ENCODE data around the gene ATP5F1E.
"Not testable (repeated sequence)": the region's sequence is repeated elsewhere in the genome, so short reads cannot be mapped to it uniquely, and the experiment has no call there.

The ATP5F1E gene

GRCh38 chr20:59018817-59019216 is 13.3 kb downstream of the ATP5F1E start:
- DNase-seq, result no peak

GRCh38 chr20:59017493-59018231 is 14.5 kb downstream of the ATP5F1E start:
- DNase-seq, result no peak

DNA sequence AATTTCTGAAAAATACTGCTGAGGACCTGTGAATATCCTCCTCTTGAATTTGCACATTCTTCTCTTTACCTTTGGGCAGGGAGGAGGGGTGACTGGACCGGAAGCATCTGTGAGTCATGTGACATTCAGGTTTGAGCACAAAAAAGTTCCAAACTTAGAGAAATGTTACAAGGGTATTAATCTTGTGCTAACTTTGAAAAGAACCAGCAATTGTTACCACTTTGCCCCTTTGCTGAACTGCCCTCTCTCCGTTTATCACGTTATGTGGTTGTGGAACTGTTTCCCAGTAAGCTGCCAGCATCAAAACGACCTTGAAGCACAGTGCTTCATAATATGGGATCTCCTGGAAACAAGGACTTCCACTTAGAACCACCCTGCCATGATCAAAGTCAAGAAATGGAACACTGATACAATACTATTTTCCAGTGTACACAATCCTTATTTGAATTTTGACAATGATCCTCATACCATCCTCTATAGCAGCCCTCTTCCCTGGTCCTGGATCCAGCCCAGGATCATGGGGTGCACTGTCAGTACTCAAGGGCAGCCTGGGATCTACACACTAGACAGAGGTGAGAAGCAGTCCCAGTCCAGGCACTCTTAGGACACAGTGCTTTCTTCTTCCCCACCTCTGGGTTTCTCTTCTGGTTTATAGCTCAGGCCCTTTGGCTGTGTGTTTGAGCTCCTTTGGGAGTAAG is 15.2 kb downstream of the ATP5F1E start:
- no peak for DNase-seq

DNA sequence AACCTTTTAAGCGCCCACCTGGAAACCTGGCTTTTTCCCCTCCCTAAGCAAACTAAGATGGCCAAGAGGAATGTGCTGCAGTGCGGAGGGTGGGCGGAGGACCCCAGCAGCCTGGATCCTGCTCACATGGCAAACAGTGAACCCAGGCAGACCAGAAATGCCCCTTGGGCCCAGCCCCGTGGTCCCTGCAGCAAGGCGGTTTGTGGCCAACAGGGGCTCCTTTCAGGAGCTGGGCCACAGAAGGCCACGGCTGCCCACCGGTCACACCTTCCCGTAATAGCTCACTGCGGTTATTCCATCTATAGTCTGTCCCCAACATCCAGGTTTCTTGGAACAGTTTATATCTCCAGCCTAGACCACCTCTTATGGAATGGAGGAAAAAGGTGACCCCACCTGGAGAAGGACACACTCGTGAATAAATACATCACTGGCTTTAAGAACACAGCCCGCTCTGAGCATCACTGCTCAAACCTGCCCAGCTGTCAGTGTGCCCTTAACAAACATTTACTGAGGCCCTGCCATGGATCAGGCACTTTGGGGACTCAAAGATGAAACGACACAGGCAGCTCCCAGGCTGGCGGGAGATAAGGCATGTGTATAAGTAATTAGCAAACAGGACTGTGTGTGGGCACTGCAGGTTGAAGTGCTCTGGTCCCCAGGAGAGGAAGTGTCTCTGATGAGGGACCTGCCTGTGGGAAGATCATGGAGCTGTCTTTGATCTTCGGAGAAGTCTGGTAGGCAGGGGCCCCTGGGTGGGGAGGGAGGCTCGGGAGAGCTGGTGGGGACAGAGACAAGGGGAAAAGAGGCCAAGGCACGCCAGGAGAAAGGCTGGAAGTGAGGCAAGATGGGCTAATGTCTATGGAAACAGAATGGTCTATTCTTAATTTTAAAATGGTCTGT is 16.1 kb downstream of the ATP5F1E start:
- DNase-seq, result no peak

- no peak for DNase-seq
Observed at GRCh38 chr20:59015411-59015810, 16.7 kb downstream of the ATP5F1E start.

DNA sequence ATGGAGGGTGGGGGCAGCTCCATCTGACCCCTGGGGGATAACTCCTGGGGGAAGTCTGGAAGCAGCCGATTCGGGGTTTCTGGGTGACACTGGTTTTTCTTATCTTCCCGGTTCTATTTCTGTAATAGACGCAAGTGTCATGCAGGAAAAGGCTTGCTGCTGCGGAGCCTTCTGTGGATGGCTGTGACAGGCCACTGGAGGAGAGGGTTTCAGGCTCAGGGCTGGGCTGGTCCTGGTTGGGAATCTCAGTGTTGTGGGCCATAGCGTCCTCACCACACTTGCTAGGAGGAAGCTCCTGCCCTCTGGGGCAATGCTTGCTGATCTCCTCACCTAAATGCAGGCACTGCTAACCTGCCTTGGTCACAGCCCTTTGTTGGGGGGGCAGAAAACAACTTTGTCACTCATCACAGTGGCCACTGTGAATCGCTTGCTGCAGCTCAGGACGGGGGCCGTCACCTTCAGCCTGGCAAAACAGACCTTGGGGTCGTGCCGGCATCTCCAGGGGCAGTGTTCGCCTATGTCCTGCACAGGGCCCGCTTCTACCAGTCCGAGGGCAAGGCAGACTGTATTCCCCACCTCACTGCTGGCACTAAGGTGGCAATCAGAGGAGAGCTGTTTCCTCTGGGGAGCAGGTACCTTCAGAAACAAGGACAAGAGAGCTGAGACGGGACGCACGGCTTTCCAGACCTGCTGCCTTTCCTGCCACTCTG is 17.3 kb downstream of the ATP5F1E start:
- no peak for DNase-seq

GRCh38 chr20:59013959-59014608 is 18.1 kb downstream of the ATP5F1E start:
- DNase-seq, result no peak

- no peak for DNase-seq
Observed at GRCh38 chr20:59013031-59013951, 18.8 kb downstream of the ATP5F1E start.

GRCh38 chr20:59011874-59012157 is 20.3 kb downstream of the ATP5F1E start:
- not testable (repeated sequence) for DNase-seq

DNA sequence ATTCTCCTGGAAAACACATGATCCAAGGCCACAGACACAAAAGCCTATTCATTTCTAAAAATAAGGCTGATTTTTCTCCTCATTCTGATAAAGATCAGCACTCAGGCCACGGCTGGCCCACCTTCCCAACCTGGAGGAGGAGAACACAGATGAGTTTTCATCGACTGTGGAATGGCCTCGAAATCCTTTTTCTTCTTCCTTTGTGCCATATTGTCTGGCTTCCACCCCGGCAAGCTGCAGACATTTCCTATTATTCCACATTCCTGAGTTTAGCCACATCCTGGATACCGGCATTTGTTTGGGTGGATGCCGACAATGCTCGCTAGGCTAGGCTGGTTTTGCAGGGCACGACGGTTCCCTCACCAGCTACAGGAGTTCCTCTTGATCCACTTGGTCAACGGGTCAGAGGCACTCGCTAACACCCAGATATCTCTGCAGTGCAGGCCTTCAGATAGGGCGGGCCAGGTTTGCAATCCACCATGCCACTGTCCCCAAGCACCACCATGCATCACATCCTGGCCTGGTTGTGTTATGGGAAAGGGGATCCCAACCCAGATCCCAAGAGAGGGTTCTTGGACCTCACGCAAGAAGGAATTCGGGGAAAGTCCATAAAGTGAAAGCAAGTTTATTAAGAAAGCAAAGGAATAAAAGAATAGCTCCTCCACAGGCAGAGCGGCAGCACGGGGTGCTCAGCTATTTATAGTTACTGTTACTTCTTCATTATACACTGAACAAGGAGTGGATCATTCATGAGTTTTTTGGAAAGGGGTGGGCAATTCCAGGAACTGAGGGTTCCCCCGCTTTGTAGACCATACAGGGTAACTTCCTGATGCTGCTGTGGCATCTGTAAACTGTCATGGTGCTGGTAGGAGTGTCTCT is 20.9 kb downstream of the ATP5F1E start:
- peak; percentile 78 for DNase-seq

DNA sequence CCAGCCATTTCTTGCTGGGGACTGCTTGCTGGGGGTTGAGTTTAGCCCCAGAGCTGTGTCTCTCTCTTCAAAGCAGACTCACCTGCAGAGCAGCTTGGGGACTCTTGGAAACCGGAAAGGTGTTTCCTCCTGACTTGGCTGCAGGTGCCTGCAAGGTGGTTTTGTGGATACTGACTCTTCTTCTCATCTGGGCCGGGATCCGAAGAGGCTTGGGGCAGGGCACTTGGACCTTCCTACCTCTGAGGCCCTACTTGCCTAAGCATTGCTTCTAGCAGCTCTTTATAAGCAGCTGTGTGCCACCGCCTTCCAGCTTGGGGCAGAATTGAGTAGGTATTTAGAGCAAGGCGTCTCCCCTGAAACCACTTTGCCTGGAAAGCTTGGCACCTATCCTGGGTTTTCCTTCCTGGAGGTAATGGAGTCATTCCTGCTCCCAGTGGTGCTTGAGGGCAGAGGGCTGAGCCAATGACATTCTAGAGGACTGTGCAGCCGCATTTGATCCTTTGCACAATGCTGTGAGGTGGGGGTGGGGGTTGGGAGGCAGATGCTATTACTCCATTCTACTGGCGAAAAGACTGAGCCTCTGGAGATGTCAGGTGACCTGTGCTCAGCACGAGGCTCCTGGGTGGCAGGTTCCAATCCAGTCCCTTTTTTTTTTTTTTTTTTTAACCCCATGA is 21.7 kb downstream of the ATP5F1E start:
- no peak for DNase-seq

GRCh38 chr20:59008715-59009336 is 23.3 kb downstream of the ATP5F1E start:
- DNase-seq, result no peak

GRCh38 chr20:59007665-59008511 is 24.2 kb downstream of the ATP5F1E start:
- peak; percentile 65 for DNase-seq

DNA sequence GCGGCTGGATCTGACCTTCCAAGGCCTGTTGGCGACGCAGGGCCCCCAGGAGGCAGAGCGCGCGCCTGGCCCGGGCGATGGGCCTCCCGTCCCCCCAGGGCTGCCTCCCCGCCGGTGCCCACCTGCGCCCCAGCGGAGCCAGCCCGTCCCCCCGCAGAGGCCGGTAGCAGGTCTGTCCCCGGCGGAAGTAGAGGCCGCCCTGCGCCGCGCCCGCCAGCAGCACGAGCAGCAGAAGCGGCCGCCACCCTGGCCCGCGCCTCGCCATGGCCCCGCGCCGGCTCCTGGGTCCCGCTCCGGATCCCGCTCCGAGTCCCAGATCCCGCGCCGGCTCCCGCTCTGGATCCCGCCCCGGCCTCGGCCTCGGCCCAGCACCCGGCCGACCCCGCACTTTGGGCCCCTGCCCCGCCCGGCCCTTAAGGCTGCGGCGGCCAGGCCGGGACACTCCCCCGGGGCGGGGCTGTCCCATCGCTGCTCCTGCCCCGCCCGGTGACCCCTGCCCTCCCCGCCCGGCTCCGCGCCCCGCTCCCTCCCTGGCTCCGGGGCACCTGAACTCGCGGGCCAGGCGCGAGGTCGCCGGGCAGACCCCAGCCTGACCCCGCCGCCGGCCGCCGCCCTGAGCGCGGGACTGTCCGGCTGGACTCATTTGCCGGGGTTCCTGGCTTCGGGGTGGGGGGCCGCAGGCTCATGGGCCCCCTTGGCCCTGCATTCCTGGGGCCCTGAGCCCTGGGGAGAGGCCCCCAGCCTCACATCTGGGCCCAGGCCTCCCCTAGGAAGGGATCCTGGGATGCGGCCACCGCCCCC is 25.1 kb downstream of the ATP5F1E start, which contains the start of gene CTSZ:
Gene CTSZ, minus strand, starts transcription at position 391 of the 801 bp plus-strand sequence. Its CDS starts 126 bp downstream, at position 265.
- DNase-seq, result peak; percentile 75

DNA sequence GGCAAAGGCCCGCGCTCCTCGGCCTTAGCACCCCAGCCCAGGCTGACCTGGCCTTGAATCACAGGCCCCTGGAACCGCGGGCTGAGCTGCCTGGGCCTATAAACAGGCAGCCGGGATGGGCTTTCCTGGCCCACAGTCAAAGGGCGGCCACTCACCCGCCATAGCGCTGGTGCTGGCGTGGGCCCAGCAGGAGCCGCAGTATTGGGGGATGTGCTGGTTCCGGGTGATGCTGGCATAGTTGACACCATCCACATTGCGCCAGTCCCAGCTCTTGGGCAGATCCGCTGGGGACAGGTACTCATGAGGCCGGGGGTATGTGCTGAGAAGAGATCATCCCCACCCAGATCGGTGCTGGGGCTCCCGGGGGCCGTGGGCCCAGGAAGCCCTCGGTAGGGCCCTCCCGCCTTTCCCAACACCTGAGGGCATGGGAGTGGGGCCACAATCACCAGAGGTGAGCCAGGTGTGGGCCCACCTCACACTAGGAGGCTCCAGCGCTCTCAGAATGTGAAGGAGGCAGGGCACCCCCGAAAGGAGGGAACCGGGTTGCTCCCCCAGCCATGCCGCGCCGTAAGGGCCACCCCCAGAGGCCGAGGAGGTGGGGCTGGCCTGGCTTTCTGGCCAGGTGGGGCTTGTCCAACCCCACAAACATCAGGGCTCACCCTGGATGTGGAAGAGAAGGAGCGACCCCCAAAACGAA is 25.8 kb downstream of the ATP5F1E start:
- DNase-seq, result no peak

DNA sequence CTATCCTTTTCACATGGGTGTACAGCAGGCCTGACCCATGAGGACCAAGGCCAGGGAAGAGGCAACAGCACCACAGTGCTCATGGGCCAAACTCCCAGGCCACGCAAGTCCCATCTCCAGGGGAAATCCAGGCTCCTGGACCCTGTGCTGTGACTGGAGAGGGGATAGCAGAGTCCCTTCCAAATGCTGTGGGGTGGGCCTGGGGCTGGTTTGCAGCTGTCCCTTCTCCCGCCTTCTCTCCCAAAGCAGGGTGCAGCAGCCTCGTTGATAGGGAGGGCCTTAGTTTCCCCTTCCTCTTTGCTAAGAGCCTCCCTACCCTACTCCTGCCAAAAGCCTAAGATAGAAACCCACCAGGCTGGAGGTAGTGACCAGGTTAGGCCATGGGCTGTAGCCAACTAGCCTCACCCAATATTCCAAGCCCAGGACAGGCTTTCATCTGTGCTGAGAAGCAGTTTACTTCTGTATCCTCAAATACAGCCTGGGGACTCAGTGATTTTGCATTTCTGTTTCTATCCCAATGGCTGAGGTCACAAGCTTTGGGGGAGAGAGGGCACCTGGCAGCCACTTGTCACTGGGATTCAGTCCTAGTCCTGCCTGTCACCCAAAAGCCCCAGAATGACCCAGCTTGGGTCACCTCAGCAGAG is 26.5 kb downstream of the ATP5F1E start:
- no peak for DNase-seq
